GM23338 (cell line): ENCODE measurements around the gene CDK5.
A peak's percentile ranks its signal among the peaks of the same experiment; 100 is the strongest.

Experiments used
- CREB1 ChIP-seq: fragments of 250-450 bp; sonication (Bioruptor Pico); IDR thresholded peaks from 2 replicates; pipeline ENCODE4 v1.5.0; 2020; ENCODE audit warnings: low read depth, mild to moderate bottlenecking, moderate library complexity
- CTCF ChIP-seq, 2 experiments: fragments of 200-600 bp in 1 of 2; sonication (generic) in 1 of 2; conservative IDR thresholded peaks; 2 replicates each; pipeline versions ENCODE4 v1.5.1 to v1.6.1; 2016 to 2017; ENCODE audit warnings: antibody characterized with exemption in 2 of 2, low read depth in 2 of 2, mild to moderate bottlenecking in 2 of 2, moderate library complexity in 1 of 2
- ETS1 ChIP-seq: IDR thresholded peaks from 2 replicates; pipeline ENCODE4 v1.6.1; 2016; ENCODE audit warnings: antibody characterized with exemption
- EZH2 ChIP-seq: fragments of 200-600 bp; sonication (generic); IDR thresholded peaks from one replicate; pipeline ENCODE4 v1.8.0; 2017; ENCODE audit warnings: antibody characterized with exemption, mild to moderate bottlenecking, low read depth; ENCODE audit not compliant: unreplicated experiment
- EZH2phosphoT487 ChIP-seq: fragments of 200-600 bp; sonication (generic); IDR thresholded peaks from one replicate; pipeline ENCODE4 v1.8.1; 2018; ENCODE audit warnings: antibody characterized with exemption; ENCODE audit not compliant: unreplicated experiment
- JUNB ChIP-seq: IDR thresholded peaks from one replicate; pipeline ENCODE4 v1.6.1; 2016; ENCODE audit warnings: antibody characterized with exemption; ENCODE audit not compliant: unreplicated experiment
- NANOG ChIP-seq: IDR thresholded peaks from 2 replicates; pipeline ENCODE4 v1.6.1; 2016; ENCODE audit warnings: antibody characterized with exemption, borderline replicate concordance
- POLR2AphosphoS5 ChIP-seq: IDR thresholded peaks from 2 replicates; pipeline ENCODE4 v1.6.1; 2016; ENCODE audit warnings: antibody characterized with exemption, low read depth
- REST ChIP-seq: IDR thresholded peaks from one replicate; pipeline ENCODE4 v1.6.1; 2018; ENCODE audit warnings: antibody characterized with exemption; ENCODE audit not compliant: unreplicated experiment
- STAT1 ChIP-seq: IDR thresholded peaks from one replicate; pipeline ENCODE4 v1.6.1; 2016; ENCODE audit warnings: antibody characterized with exemption; ENCODE audit not compliant: unreplicated experiment
- ZNF114 ChIP-seq: fragments of 250-450 bp; sonication (Bioruptor Pico); IDR thresholded peaks from 2 replicates; pipeline ENCODE4 v1.5.0; 2020; ENCODE audit warnings: mild to moderate bottlenecking, moderate library complexity
- ZNF331 ChIP-seq: fragments of 250-450 bp; sonication (Bioruptor Pico); IDR thresholded peaks from 2 replicates; pipeline ENCODE4 v1.5.0; 2020; ENCODE audit warnings: low read depth, mild to moderate bottlenecking, moderate library complexity
- ZNF462 ChIP-seq: fragments of 250-450 bp; sonication (Bioruptor Pico); IDR thresholded peaks from 2 replicates; pipeline ENCODE4 v1.5.0; 2020; ENCODE audit warnings: mild to moderate bottlenecking, moderate library complexity

- no peak for TF ChIP-seq REST
- TF ChIP-seq EZH2phosphoT487, result no peak
- TF ChIP-seq CTCF (conservative IDR thresholded peaks at IDR 0.05; ENCODE audit: low read depth in 2 of 2), result peak; percentile 85 to 92
- no peak for TF ChIP-seq EZH2
- TF ChIP-seq POLR2AphosphoS5, result no peak; the same call in 1 of the 2 replicates
- TF ChIP-seq ZNF331 (CRISPR knock-in tag), result no peak
- no peak for TF ChIP-seq JUNB
- no peak for TF ChIP-seq ETS1
- TF ChIP-seq ZNF462, result no peak
- no peak for TF ChIP-seq STAT1
- peak; percentile 65; the same call in 1 of the 2 replicates for TF ChIP-seq CREB1 (CRISPR knock-in tag)
- TF ChIP-seq ZNF114, result no peak
- TF ChIP-seq NANOG, result no peak
These were observed 49.0 kb downstream of the CDK5 start for GRCh38 chr7:151008511-151009323.
